D341Med (cell line): Measurements from ENCODE around the gene COIL.

ENCODE experiments used
- DNase-seq: peaks from one replicate; pipeline ENCODE4 v3.0.0; 2012; ENCODE audit warnings: low spot score

COIL gene

GRCh38 chr17:56909742-56910508, 50.9 kb downstream of the COIL start:
- no peak for DNase-seq

GRCh38 chr17:56908001-56908542, 52.8 kb downstream of the COIL start:
- no peak for DNase-seq

GRCh38 chr17:56903560-56903959, 57.3 kb downstream of the COIL start:
- no peak for DNase-seq

- DNase-seq: no peak
Observed at GRCh38 chr17:56902348-56902747, 58.5 kb downstream of the COIL start.

GRCh38 chr17:56899403-56899802, 61.4 kb downstream of the COIL start:
- DNase-seq: no peak

- DNase-seq: no peak
Observed at GRCh38 chr17:56898874-56899273, 62.0 kb downstream of the COIL start.

GRCh38 chr17:56897646-56898424, 63.0 kb downstream of the COIL start:
- DNase-seq: no peak

- no peak for DNase-seq
Observed at GRCh38 chr17:56896968-56897359, 63.9 kb downstream of the COIL start.

GRCh38 chr17:56896217-56896967, 64.5 kb downstream of the COIL start:
- DNase-seq: no peak

- DNase-seq: no peak
Observed at GRCh38 chr17:56894859-56895455, 65.9 kb downstream of the COIL start.

GRCh38 chr17:56893503-56893902, 67.3 kb downstream of the COIL start:
- DNase-seq: no peak

GRCh38 chr17:56892333-56892732, 68.5 kb downstream of the COIL start:
- DNase-seq: no peak

- no peak for DNase-seq
Observed at GRCh38 chr17:56891751-56892150, 69.1 kb downstream of the COIL start.

- DNase-seq: no peak
Observed at GRCh38 chr17:56890906-56891674, 69.8 kb downstream of the COIL start.

- no peak for DNase-seq
Observed at GRCh38 chr17:56890390-56890789, 70.5 kb downstream of the COIL start.
